Raji (cell line): ENCODE measurements around the gene GNG7.

Experiments used
- POLR2A ChIP-seq: IDR thresholded peaks from 2 replicates; pipeline ENCODE4 v1.6.1; 2011; ENCODE audit warnings: low read depth, low read length, control low read depth; ENCODE audit not compliant: insufficient read depth

Gene GNG7

DNA sequence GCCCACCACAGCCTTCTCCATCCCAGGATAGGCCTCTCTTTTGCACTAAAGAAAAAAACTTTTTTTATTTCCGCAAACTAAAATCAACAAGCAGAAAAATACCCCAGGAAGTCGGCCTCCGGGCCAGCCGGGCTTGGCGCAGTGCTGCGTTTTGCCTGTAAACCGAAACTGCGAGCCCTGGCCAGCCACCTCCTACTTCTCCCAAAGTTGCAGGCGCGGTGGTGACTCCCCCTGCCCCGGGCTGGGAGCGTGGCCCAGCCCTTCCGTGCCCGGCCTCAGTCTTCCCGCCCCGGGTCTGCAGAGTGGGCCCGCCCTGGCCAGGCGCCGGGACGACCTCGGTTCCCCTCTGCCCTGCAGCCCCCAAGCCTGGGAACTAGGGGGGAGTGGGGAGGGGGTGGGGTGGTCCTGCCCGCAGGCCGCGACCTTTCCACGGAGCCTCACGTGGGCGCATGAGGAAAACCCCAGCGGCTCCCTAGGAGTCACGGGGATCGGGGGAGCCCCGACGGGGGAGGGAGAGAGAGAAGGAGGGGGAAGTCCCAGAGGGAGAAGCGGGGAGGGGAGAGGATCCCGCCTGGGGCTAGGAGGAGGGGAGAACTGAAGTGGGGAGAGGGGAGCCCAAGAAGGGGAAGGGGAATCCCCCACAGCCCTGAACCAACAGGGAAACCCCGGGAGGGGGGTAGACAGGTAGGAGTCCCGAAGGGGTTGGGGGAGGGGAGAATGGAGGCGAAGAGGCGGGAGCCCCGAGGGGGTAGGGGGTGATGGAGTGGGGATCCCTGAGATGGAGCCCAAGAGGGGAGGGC is 223.5 kb downstream of the GNG7 start:
- no peak; the same call in none of the 2 replicates for TF ChIP-seq POLR2A

DNA sequence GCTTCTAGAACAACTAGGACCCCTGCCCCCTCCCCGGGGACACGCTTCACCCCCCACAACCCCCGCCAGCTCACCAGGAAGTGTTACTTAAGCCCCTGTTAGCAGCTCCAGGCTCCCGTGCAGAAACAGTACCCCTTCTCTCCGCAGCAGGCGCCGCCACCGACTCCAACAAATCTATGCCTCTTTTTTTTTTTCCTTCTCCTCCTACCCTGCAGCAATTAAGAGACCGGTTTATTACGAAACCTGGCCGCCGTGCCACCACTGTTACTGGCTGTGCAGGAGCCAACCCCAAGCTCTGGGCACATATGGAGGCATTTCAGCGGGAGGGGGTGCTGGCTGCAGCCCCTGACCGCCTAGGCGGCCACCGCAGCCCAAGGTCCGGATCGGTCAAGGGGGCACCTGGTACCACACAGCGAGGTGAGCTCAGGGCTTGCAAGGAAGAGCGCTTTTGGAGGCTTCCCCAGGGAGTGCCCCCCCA is 224.2 kb downstream of the GNG7 start:
- TF ChIP-seq POLR2A: peak; percentile 19; the same call in 1 of the 2 replicates

DNA sequence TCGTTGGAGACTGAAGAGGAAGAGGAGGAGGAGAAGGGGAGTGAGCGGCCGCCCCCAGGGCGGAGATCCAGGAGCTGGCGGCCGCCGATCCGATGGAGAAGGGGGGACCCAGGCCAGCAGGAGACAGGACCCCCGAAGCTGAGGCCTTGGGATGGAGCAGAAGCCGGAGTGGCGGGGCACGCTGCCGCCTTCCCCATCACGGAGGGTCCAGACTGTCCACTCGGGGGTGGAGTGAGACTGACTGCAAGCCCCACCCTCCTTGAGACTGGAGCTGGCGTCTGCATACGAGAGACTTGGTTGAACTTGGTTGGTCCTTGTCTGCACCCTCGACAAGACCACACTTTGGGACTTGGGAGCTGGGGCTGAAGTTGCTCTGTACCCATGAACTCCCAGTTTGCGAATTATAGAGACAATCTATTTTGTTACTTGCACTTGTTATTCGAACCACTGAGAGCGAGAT is 224.7 kb downstream of the GNG7 start:
- TF ChIP-seq POLR2A: no peak; the same call in 1 of the 2 replicates

DNA sequence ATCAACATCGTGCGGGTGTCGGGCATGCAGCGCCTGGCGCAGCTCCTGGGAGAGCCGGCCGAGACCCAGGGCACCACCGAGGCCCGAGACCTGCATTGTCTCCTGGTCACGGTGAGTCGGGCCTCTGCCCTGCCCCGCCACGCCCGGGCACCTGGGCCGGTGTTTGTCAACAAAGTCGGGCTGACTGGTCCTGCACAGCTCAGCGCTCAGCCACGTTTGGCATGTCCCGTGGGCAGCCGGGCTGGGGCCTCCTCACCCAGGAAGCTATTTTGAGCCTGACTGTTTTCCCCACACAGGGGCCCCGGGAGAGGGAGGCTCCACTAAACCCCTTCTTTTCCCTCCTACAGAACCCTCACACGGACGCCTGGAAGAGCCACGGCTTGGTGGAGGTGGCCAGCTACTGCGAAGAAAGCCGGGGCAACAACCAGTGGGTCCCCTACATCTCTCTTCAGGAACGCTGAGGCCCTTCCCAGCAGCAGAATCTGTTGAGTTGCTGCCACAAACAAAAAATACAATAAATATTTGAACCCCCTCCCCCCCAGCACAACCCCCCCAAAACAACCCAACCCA is 225.3 kb downstream of the GNG7 start:
- TF ChIP-seq POLR2A: no peak

DNA sequence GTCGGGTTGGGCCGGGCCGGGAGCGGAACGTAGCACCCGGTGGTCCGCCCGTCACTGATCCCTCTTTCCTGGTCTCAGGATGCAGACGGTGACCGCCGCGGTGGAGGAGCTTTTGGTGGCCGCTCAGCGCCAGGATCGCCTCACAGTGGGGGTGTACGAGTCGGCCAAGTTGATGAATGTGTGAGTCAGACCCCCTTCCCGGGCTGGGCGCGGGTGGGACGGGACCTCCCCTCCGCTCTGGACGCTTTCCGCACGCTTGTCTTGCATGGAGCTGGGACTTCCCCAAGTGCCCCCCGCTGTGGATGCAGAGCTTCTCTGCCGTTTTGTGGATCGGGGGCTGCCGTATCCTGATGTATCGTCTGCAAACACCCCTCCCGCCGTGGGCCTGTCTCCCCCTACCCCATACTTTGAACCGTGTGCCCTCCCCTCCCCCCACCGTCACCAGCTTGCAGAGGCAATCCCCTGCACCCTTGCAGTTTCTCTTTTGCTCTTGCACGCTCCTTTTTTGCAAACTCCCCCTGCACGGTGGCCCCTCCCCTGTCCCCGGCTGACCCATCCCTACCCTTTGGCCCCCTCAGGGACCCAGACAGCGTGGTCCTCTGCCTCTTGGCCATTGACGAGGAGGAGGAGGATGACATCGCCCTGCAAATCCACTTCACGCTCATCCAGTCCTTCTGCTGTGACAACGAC is 225.9 kb downstream of the GNG7 start:
- TF ChIP-seq POLR2A: peak; percentile 35; the same call in 1 of the 2 replicates

- peak; percentile 100 for TF ChIP-seq POLR2A
Measured at GRCh38 chr19:2475702-2476450, 226.6 kb downstream of the GNG7 start, which contains the start of gene GADD45B. GADD45B (plus strand) TSS chr19:2476127; CDS start chr19:2476359, 232 bp downstream.

- 0 out of 2 replicates have a peak, but pooled peaks have one; percentile 11 for TF ChIP-seq POLR2A
Measured at GRCh38 chr19:2475018-2475701, 227.3 kb downstream of the GNG7 start.

- TF ChIP-seq POLR2A: peak; percentile 34; the same call in 1 of the 2 replicates
Measured at GRCh38 chr19:2474232-2475017, 228.1 kb downstream of the GNG7 start.

DNA sequence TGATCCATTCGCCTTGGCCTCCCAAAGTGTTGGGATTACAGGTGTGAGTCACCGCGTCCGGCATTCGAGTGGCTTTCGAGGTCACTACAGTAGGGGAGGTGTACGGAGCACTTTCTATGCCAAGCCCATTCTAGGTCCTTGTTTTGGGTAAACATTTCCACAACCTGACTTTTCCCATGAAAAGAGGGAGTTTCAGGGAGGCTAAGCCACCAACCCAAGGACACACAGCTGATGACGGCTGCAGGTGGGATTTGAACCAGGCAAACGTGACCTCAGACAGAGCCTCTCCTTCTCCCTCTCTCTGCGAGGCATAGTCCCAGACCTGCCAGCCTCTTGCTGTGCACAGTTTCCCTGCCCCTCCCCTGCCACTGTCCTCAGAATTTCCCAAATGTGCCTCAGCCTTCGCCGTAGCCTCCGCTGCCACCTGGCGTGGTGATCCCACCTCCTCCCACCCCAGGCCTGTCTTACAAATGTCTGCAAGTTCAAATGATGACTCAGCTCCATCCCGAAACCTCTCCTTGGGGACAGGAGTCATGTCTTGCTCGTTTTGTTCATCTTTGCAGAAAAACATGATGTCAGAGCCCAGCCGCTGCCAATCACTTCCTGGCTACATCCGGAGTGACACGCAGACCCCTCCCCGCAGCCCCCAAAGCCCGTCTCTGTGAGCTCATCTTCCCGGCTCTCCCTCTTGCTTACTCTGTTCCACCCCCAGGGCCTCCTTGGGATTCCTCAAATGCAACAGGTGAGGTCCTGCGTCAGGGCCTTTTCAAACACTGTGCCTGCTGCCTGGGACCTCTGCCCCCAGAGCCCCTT is 233.2 kb downstream of the GNG7 start:
- no peak for TF ChIP-seq POLR2A

DNA sequence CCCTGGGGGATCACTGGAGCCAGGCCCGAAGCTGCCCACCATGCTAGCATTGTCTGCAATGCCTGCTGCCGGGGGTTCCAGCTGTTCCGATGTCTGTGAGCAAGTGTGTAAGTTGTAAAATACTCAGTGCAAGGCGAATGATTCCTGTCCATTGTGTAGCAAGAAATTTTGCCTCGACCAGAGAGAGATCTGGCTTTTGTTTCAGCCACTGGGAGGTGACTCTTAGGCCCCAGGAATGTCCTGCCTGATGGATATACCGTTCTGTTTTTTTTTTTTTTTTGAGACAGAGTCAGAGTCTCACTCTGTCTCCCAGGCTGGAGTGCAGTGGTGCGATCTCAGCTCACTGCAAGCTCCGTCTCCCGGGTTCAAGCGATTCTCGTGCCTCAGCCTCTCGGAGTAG is 233.9 kb downstream of the GNG7 start:
- TF ChIP-seq POLR2A: no peak

- TF ChIP-seq POLR2A: no peak
Measured at GRCh38 chr19:2464389-2464788, 238.1 kb downstream of the GNG7 start.

GRCh38 chr19:2462635-2463421 is 239.7 kb downstream of the GNG7 start:
- TF ChIP-seq POLR2A: no peak
